T-helper 2 cell treated with Interferon-gamma antibody and Interleukin-4, amounts not matched to agents 5 μg/mL and 100 μg/mL, for 36 hours (primary cell): Measurements from ENCODE around the gene SESTD1.

Experiments
- DNase-seq: peaks from one replicate; pipeline ENCODE4 v3.0.0; 2021; ENCODE audit warnings: low spot score
- H3K27ac Mint-ChIP-seq: one replicate; pipeline ENCODE4 v1.8.0; 2021; ENCODE audit warnings: mild to moderate bottlenecking, mixed read lengths
- H3K27me3 Mint-ChIP-seq: one replicate; pipeline ENCODE4 v1.8.0; 2021; ENCODE audit warnings: low read depth, mixed read lengths
- H3K36me3 Mint-ChIP-seq: one replicate; pipeline ENCODE4 v1.8.0; 2021; ENCODE audit warnings: low read depth, mixed read lengths
- H3K4me1 Mint-ChIP-seq: one replicate; pipeline ENCODE4 v1.8.0; 2021; ENCODE audit warnings: low read depth, mixed read lengths
- H3K4me3 Mint-ChIP-seq: one replicate; pipeline ENCODE4 v1.8.0; 2022; ENCODE audit warnings: mild to moderate bottlenecking, moderate library complexity, mixed read lengths
- H3K9me3 Mint-ChIP-seq: one replicate; pipeline ENCODE4 v1.8.0; 2021; ENCODE audit warnings: mixed read lengths

Gene SESTD1

GRCh38 chr2:179171371-179171770 lies 93.3 kb downstream of the SESTD1 start:
- no peaks in the 10 kb centered on the region for H3K27me3 Mint-ChIP-seq
- peaks cover 3% of the 10 kb centered on the region for H3K36me3 Mint-ChIP-seq
- H3K4me3 Mint-ChIP-seq = no peak overlapping the region
- no peak overlapping the region for H3K27ac Mint-ChIP-seq
- H3K9me3 Mint-ChIP-seq = no peaks in the 10 kb centered on the region
- H3K4me1 Mint-ChIP-seq = no peaks in the 10 kb centered on the region
- DNase-seq = no peak

- H3K4me1 Mint-ChIP-seq = no peaks in the 10 kb centered on the region
- no peaks in the 10 kb centered on the region for H3K9me3 Mint-ChIP-seq
- H3K4me3 Mint-ChIP-seq = no peak overlapping the region
- no peak overlapping the region for H3K27ac Mint-ChIP-seq
- H3K36me3 Mint-ChIP-seq = peaks cover 3% of the 10 kb centered on the region
- no peaks in the 10 kb centered on the region for H3K27me3 Mint-ChIP-seq
- no peak for DNase-seq
These were observed 93.7 kb downstream of the SESTD1 start for GRCh38 chr2:179170901-179171300.

GRCh38 chr2:179165356-179166000 lies 99.2 kb downstream of the SESTD1 start:
- Mint-ChIP-seq H3K4me3 (no peak overlapping the region), H3K9me3 (no peaks in the 10 kb centered on the region), H3K27me3 (no peaks in the 10 kb centered on the region), H3K27ac (no peak overlapping the region), H3K4me1 (no peaks in the 10 kb centered on the region), H3K36me3 (peaks cover 2% of the 10 kb centered on the region)
- no peak for DNase-seq

- H3K4me1 Mint-ChIP-seq = no peaks in the 10 kb centered on the region
- no peaks in the 10 kb centered on the region for H3K27me3 Mint-ChIP-seq
- H3K36me3 Mint-ChIP-seq = peaks cover 3% of the 10 kb centered on the region
- H3K27ac Mint-ChIP-seq = no peak overlapping the region
- DNase-seq = no peak
- no peak overlapping the region for H3K4me3 Mint-ChIP-seq
- H3K9me3 Mint-ChIP-seq = no peaks in the 10 kb centered on the region
These were observed 123.4 kb downstream of the SESTD1 start for GRCh38 chr2:179141206-179141605.

DNA sequence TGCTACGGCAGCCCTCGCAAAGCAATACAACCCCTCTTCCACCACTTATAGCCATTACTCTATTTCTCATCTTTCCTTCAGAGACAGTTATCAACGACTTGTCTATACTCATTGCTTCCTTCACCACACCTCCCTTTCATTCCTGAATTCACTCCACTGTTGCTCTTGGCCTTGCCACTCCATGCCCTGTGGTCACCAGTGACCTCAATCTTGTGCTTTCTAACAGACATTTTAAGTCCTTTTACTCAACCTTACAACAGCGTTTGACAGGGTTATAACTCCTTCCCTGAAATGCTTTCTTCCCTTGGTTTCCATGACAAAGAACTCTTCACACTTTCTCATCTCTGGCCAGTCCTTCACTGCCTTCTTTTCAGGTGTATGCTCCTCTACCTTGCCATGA lies 124.1 kb downstream of the SESTD1 start:
- H3K9me3 Mint-ChIP-seq = no peaks in the 10 kb centered on the region
- no peaks in the 10 kb centered on the region for H3K4me1 Mint-ChIP-seq
- peaks cover 3% of the 10 kb centered on the region for H3K36me3 Mint-ChIP-seq
- no peak overlapping the region for H3K4me3 Mint-ChIP-seq
- DNase-seq = no peak
- no peaks in the 10 kb centered on the region for H3K27me3 Mint-ChIP-seq
- H3K27ac Mint-ChIP-seq = no peak overlapping the region

- DNase-seq = no peak
These were observed 125.1 kb downstream of the SESTD1 start for GRCh38 chr2:179139506-179139905.

GRCh38 chr2:179137200-179137759 lies 127.4 kb downstream of the SESTD1 start:
- no peaks in the 10 kb centered on the region for H3K36me3 Mint-ChIP-seq
- DNase-seq = no peak
- no peaks in the 10 kb centered on the region for H3K27me3 Mint-ChIP-seq
- H3K9me3 Mint-ChIP-seq = no peaks in the 10 kb centered on the region
- no peak overlapping the region for H3K27ac Mint-ChIP-seq
- no peak overlapping the region for H3K4me3 Mint-ChIP-seq
- no peaks in the 10 kb centered on the region for H3K4me1 Mint-ChIP-seq

More at GRCh38 chr2:179139506-179139905, 125.1 kb downstream of the SESTD1 start:
- H3K27me3 Mint-ChIP-seq = no peaks in the 10 kb centered on the region
- H3K4me3 Mint-ChIP-seq = no peak overlapping the region
- H3K36me3 Mint-ChIP-seq = peaks cover 3% of the 10 kb centered on the region
- no peaks in the 10 kb centered on the region for H3K4me1 Mint-ChIP-seq
- H3K27ac Mint-ChIP-seq = no peak overlapping the region
- H3K9me3 Mint-ChIP-seq = no peaks in the 10 kb centered on the region

GRCh38 chr2:179133016-179133415 lies 131.6 kb downstream of the SESTD1 start:
- Mint-ChIP-seq H3K27me3 (no peaks in the 10 kb centered on the region), H3K36me3 (no peaks in the 10 kb centered on the region), H3K27ac (no peak overlapping the region), H3K4me1 (no peaks in the 10 kb centered on the region), H3K4me3 (no peak overlapping the region), H3K9me3 (no peaks in the 10 kb centered on the region)
- no peak for DNase-seq

DNA sequence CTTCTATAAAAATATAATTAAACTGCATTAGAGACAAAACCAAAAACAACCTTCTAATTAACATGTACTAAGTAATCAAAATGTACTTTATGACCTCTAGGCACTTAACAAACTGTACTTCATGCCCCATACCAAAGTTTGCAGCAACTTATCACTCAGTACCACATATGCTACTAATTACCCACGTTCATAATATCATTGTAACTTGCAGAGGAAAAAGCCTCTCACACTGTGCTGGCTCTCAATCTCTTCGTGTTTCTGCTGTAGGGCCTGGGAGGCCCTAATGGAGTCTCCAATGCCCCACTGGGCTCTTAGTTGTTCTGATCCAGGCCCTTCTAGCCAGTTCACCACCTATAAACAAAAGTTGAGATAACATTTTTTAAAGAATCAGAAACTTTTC lies 132.6 kb downstream of the SESTD1 start:
- H3K4me1 Mint-ChIP-seq = no peaks in the 10 kb centered on the region
- H3K9me3 Mint-ChIP-seq = no peaks in the 10 kb centered on the region
- H3K27ac Mint-ChIP-seq = no peak overlapping the region
- no peak for DNase-seq
- H3K27me3 Mint-ChIP-seq = no peaks in the 10 kb centered on the region
- no peaks in the 10 kb centered on the region for H3K36me3 Mint-ChIP-seq
- no peak overlapping the region for H3K4me3 Mint-ChIP-seq

GRCh38 chr2:179130560-179130959 lies 134.1 kb downstream of the SESTD1 start:
- no peak overlapping the region for H3K4me3 Mint-ChIP-seq
- no peaks in the 10 kb centered on the region for H3K9me3 Mint-ChIP-seq
- H3K27me3 Mint-ChIP-seq = no peaks in the 10 kb centered on the region
- no peaks in the 10 kb centered on the region for H3K4me1 Mint-ChIP-seq
- H3K36me3 Mint-ChIP-seq = no peaks in the 10 kb centered on the region
- DNase-seq = no peak
- no peak overlapping the region for H3K27ac Mint-ChIP-seq

- Mint-ChIP-seq H3K27ac (no peak overlapping the region), H3K9me3 (no peaks in the 10 kb centered on the region), H3K4me3 (no peak overlapping the region), H3K4me1 (no peaks in the 10 kb centered on the region), H3K36me3 (no peaks in the 10 kb centered on the region), H3K27me3 (no peaks in the 10 kb centered on the region)
- DNase-seq = no peak
These were observed 134.9 kb downstream of the SESTD1 start for GRCh38 chr2:179129574-179130238.

DNA sequence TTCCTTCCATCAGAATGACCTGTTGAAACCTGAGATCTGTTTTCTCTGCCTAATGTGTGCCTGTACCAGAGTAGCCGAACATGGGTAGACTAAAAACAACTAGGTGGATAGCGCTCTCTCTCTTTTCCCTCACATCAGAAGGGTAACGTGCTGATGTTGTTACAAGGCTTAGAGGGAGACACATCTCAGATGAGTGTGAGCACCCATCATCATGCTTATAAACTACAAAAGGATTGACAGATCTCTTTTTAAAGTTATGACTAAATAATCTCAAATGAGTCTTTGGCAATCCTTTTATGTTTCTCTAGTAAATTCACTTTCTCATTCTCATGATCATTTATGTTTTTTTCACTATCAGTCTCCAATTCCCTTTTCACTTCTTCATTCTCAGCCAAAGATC lies 139.2 kb downstream of the SESTD1 start:
- no peaks in the 10 kb centered on the region for H3K9me3 Mint-ChIP-seq
- no peaks in the 10 kb centered on the region for H3K27me3 Mint-ChIP-seq
- DNase-seq = no peak
- H3K36me3 Mint-ChIP-seq = peaks cover 5% of the 10 kb centered on the region
- H3K4me3 Mint-ChIP-seq = no peak overlapping the region
- peaks cover 2% of the 10 kb centered on the region for H3K4me1 Mint-ChIP-seq
- no peak overlapping the region for H3K27ac Mint-ChIP-seq

DNA sequence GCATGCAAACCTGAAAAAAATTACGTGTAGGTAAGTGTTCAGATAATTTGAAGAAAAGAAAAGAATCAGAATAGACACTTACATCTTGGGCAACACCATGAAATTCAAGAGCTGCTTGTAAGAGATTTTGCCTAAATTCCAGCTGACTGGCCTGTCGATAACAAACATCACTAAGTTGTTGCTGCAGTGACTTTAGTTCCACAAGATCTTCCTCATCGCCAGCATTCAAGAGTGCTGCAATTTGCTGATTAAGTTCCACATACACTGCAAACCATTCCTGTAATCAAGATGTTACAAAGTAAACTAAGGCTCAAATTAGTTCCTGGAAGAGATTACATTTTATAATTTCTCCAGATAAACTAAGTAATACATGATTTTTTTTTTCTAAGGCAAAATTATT lies 140.3 kb downstream of the SESTD1 start:
- H3K36me3 Mint-ChIP-seq = peaks cover 9% of the 10 kb centered on the region
- no peak overlapping the region for H3K4me3 Mint-ChIP-seq
- H3K4me1 Mint-ChIP-seq = peaks cover 2% of the 10 kb centered on the region
- no peaks in the 10 kb centered on the region for H3K27me3 Mint-ChIP-seq
- H3K9me3 Mint-ChIP-seq = no peaks in the 10 kb centered on the region
- DNase-seq = no peak
- H3K27ac Mint-ChIP-seq = no peak overlapping the region

DNA sequence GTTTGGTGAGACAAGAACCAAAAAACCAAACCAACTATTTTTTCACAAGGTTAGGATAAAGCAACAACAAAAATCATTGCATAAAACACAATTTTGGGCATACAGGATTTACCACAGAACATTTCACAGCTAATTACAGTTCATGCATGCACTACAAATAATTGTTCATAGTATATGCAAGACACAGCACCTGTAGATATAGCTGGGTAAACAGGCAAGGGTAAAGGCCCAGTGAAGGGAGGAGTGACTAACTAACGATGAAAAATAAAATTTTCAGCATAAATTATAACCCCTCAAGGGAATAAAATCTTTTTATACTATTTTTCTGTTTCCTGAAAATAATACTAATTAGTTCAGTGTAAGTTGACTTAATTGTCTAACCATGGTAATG lies 141.4 kb downstream of the SESTD1 start:
- Mint-ChIP-seq H3K27ac (no peak overlapping the region), H3K4me3 (no peak overlapping the region), H3K27me3 (no peaks in the 10 kb centered on the region), H3K9me3 (no peaks in the 10 kb centered on the region), H3K4me1 (peaks cover 2% of the 10 kb centered on the region), H3K36me3 (peaks cover 9% of the 10 kb centered on the region)
- DNase-seq = no peak
